HG02938 (cell line): Measurements from ENCODE around the gene TSPO.

ENCODE experiments used
- ATAC-seq: cut with Tn5 transposase; IDR thresholded peaks from one replicate; pipeline ENCODE4 v1.9.1; 2021; ENCODE audit warnings: mild to moderate bottlenecking, moderate library complexity; ENCODE audit not compliant: unreplicated experiment

TSPO gene

GRCh38 chr22:43174941-43175531 is 23.7 kb downstream of the TSPO start:
- no peak for ATAC-seq

GRCh38 chr22:43176090-43176489 is 24.7 kb downstream of the TSPO start:
- ATAC-seq, result no peak

- ATAC-seq, result no peak
Observed at GRCh38 chr22:43177479-43177878, 26.1 kb downstream of the TSPO start.

GRCh38 chr22:43179146-43179910 is 28.0 kb downstream of the TSPO start:
- ATAC-seq, result no peak

- no peak for ATAC-seq
Observed at GRCh38 chr22:43179911-43180195, 28.5 kb downstream of the TSPO start.

GRCh38 chr22:43180670-43181069 is 29.3 kb downstream of the TSPO start:
- ATAC-seq, result no peak

- no peak for ATAC-seq
Observed at GRCh38 chr22:43181321-43182076, 30.1 kb downstream of the TSPO start.

- no peak for ATAC-seq
Observed at GRCh38 chr22:43182118-43182517, 30.8 kb downstream of the TSPO start.

- no peak for ATAC-seq
Observed at GRCh38 chr22:43182726-43183125, 31.4 kb downstream of the TSPO start.

- no peak for ATAC-seq
Observed at GRCh38 chr22:43183496-43184277, 32.3 kb downstream of the TSPO start.

- no peak for ATAC-seq
Observed at GRCh38 chr22:43185860-43186261, 34.5 kb downstream of the TSPO start.

GRCh38 chr22:43186272-43187170 is 35.2 kb downstream of the TSPO start, which contains the start of gene TTLL12:
TSS of gene TTLL12 (minus strand) at chr22:43187134. CDS start at chr22:43187069, 65 bp downstream.
- no peak for ATAC-seq

- ATAC-seq, result peak; percentile 74
Observed at GRCh38 chr22:43187171-43188099, 36.1 kb downstream of the TSPO start.

GRCh38 chr22:43188829-43189545 is 37.6 kb downstream of the TSPO start:
- ATAC-seq, result no peak

GRCh38 chr22:43191831-43192230 is 40.5 kb downstream of the TSPO start:
- ATAC-seq, result no peak

- no peak for ATAC-seq
Observed at GRCh38 chr22:43197271-43197941, 46.0 kb downstream of the TSPO start.

GRCh38 chr22:43198126-43198525 is 46.8 kb downstream of the TSPO start:
- no peak for ATAC-seq

GRCh38 chr22:43198936-43199335 is 47.6 kb downstream of the TSPO start:
- no peak for ATAC-seq
